ENCODE measurements around the gene DLG3.

The DLG3 gene

GRCh38 chrX:70525733-70526132, 81.1 kb downstream of the DLG3 start:
- DNase-seq (ENCODE audit: low read depth): no peak

GRCh38 chrX:70527053-70527452, 82.4 kb downstream of the DLG3 start:
- no peak for DNase-seq (ENCODE audit: low read depth)

GRCh38 chrX:70527610-70528345, 83.1 kb downstream of the DLG3 start:
- DNase-seq (ENCODE audit: low read depth): no peak

GRCh38 chrX:70535198-70535597, 90.6 kb downstream of the DLG3 start:
- no peak for DNase-seq (ENCODE audit: low read depth)

- DNase-seq (ENCODE audit: low read depth): no peak
These were observed 104.8 kb downstream of the DLG3 start for GRCh38 chrX:70549429-70549828.

GRCh38 chrX:70552130-70552704, 107.6 kb downstream of the DLG3 start:
- no peak for DNase-seq (ENCODE audit: low read depth)

GRCh38 chrX:70553516-70553915, 108.9 kb downstream of the DLG3 start:
- no peak for DNase-seq (ENCODE audit: low read depth)

GRCh38 chrX:70554081-70554480, 109.4 kb downstream of the DLG3 start:
- DNase-seq (ENCODE audit: low read depth): no peak

GRCh38 chrX:70554523-70554922, 109.9 kb downstream of the DLG3 start:
- no peak for DNase-seq (ENCODE audit: low read depth)

- DNase-seq (ENCODE audit: low read depth): no peak
These were observed 110.3 kb downstream of the DLG3 start for GRCh38 chrX:70554948-70555347.

All from activated T-cell treated with anti-CD3 and anti-CD28 coated beads for 48 hours (primary cell).